Measurements from ENCODE around the gene FAM186B. TPM values are rescaled to one million over a fixed set of nuclear protein-coding genes. Genes with fewer than 3 reads are reported as not detected.
A peak's percentile ranks its signal among the peaks of the same experiment; 100 is the strongest.

The FAM186B gene
- total RNA-seq, 1 experiment from 2014 or later: 0.39 TPM

- CTCF ChIA-PET: interaction anchor here (0.6 to 7.8 kb wide), 10 partner anchors 16 to 412 kb away, joined by 3 to 99 read pairs (median 6); partner anchors contain the start of genes DNAJC22 and TMBIM6
- H3K9me3 Mint-ChIP-seq: no peaks in the 10 kb centered on the region
- peaks cover 3% of the 10 kb centered on the region; the same call in 1 of the 2 replicates for H3K4me1 Mint-ChIP-seq
- H3K27me3 Mint-ChIP-seq (ENCODE audit: low read depth): peaks cover 61% of the 10 kb centered on the region
- POLR2A ChIA-PET: no interaction called here
- H3K4me3 Mint-ChIP-seq: no peak overlapping the region
- DNase-seq (ENCODE audit: low spot score) (no peak), ATAC-seq (no peak)
- no peaks in the 10 kb centered on the region for H3K36me3 Mint-ChIP-seq
- H3K27ac Mint-ChIP-seq: no peak overlapping the region
- TF ChIP-seq EMX1 (CRISPR knock-in tag; IDR thresholded peaks at IDR 0.05) (no peak), E2F4 (CRISPR knock-in tag; IDR thresholded peaks at IDR 0.05; ENCODE audit: borderline replicate concordance, low read depth) (no peak)
Observed at GRCh38 chr12:49550693-49551252, 54.7 kb downstream of the FAM186B start.

DNA sequence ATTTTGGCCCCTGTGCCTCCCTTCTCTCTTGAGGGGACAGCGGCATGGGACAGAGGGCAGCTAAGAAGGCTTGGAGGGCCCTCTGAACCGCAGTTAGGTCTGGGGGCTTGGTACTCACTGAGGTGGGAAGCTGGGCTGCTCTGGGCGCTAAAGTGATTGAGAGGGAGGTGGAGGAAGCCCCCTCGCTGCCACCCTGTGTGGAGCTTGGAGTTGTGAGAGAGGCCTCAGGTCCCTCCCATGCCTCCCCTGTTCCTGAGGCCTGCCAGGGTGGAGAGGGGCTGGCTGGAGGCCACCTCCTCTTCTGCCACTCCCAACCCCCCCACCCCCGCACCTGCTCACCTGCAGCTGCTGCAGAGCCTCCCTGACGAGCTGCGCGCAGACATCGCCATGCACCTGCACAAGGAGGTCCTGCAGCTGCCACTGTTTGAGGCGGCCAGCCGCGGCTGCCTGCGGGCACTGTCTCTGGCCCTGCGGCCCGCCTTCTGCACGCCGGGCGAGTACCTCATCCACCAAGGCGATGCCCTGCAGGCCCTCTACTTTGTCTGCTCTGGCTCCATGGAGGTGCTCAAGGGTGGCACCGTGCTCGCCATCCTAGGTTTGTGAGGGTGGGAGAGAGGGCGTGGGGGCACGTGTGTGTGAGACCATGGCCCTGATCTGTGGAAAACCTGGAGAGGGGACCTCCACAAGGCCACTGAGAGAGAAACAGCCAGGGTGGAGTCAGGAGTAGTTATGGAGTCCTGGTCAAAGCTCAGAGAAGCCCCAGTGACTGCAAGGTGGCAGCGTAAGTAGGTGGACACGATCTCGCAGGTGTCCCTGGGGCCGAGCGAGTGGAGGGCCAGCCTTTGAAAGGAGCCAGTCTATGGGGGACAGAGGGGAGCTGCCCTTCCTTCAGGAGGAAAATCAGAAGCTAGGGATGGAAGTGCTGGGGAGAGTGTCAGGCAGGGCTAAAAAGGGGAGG is 55.4 kb downstream of the FAM186B start:
- ChIA-PET POLR2A (no interaction called here), CTCF (interaction anchor here (0.6 to 7.8 kb wide), 13 partner anchors 15 to 412 kb away, joined by 3 to 99 read pairs (median 5); partner anchors contain the start of genes DNAJC22 and TMBIM6)
- no peak for DNase-seq (ENCODE audit: low spot score)
- Mint-ChIP-seq H3K27me3 (ENCODE audit: low read depth) (peaks cover 69% of the 10 kb centered on the region), H3K4me3 (no peak overlapping the region), H3K4me1 (peaks cover 5% of the 10 kb centered on the region), H3K36me3 (no peaks in the 10 kb centered on the region), H3K9me3 (no peaks in the 10 kb centered on the region), H3K27ac (no peak overlapping the region)
- TF ChIP-seq, protein P1, sequence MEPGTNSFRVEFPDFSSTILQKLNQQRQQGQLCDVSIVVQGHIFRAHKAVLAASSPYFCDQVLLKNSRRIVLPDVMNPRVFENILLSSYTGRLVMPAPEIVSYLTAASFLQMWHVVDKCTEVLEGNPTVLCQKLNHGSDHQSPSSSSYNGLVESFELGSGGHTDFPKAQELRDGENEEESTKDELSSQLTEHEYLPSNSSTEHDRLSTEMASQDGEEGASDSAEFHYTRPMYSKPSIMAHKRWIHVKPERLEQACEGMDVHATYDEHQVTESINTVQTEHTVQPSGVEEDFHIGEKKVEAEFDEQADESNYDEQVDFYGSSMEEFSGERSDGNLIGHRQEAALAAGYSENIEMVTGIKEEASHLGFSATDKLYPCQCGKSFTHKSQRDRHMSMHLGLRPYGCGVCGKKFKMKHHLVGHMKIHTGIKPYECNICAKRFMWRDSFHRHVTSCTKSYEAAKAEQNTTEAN (CRISPR knock-in tag; IDR thresholded peaks at IDR 0.05): 0 out of 2 replicates have a peak, but pooled peaks have one; percentile 33
- TF ChIP-seq SMAD3 (CRISPR knock-in tag; IDR thresholded peaks at IDR 0.05; ENCODE audit: borderline replicate concordance): no peak
- ATAC-seq: no peak

DNA sequence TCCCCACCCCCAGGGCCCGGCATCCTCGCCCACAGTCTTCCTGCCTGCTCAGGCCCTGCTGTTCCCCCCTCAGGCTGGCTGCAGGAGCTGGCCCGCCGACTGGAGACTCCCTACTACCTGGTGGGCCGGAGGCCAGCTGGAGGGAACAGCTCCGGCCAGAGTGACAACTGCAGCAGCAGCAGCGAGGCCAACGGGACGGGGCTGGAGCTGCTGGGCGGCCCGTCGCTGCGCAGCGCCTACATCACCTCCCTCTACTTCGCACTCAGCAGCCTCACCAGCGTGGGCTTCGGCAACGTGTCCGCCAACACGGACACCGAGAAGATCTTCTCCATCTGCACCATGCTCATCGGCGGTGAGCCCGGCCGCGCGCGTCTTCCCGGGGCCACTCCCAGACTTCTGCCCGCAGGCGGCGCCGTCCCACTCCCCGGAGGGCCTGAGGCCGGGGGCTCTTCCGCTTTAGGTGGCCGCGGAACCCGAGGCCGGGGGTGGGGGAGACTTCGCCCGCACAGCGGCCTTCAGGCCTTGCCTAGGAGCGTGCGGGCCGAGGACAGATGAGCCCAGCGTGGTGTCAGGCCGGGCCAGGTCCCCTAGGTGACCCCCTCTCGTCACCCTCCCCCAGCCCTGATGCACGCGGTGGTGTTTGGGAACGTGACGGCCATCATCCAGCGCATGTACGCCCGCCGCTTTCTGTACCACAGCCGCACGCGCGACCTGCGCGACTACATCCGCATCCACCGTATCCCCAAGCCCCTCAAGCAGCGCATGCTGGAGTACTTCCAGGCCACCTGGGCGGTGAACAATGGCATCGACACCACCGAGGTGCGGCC is 56.4 kb downstream of the FAM186B start:
- Mint-ChIP-seq H3K4me1 (peaks cover 15% of the 10 kb centered on the region), H3K9me3 (no peaks in the 10 kb centered on the region), H3K27me3 (ENCODE audit: low read depth) (peaks cover 78% of the 10 kb centered on the region), H3K36me3 (no peaks in the 10 kb centered on the region), H3K4me3 (peak overlapping the region; percentile 64), H3K27ac (no peak overlapping the region)
- CTCF ChIA-PET: interaction anchor here (0.6 to 7.8 kb wide), 14 partner anchors 10 to 254 kb away, joined by 3 to 99 read pairs (median 4); partner anchors contain the start of genes DNAJC22, KCNH3, PRPF40B and PRPH
- peak; percentile 56 for DNase-seq (ENCODE audit: low spot score)
- peak; percentile 55 for ATAC-seq
- POLR2A ChIA-PET: no interaction called here
- TF ChIP-seq, protein P2, sequence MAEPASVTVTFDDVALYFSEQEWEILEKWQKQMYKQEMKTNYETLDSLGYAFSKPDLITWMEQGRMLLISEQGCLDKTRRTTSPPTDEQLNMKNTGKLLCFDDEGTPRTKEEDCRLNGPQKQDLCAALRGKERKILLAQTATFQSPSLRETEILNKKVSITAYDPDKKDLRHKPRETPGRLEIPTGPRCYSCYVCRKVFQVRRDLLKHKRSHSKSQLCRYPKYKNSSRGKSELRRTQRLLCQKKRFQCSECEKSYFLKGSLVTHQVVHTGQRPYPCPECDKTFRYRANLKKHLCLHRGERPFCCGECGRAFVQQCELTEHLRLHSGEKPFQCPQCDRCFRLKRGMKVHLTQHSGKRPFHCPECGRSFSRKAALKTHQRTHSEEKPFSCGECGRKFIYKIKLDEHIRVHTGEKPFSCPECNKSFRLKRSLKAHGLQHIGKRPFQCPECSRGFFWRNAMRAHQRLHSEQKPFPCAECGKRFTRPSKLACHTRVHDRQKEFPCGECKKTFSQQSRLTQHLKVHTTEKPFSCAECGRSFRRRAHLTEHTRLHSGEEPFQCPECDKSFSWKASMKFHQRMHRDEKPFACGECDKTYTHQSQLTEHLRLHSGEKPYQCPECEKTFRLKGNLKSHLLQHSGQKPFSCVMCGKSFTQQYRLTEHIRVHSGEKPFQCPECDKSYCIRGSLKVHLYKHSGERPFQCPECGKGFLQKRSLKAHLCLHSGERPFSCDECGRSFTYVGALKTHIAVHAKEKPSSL (CRISPR knock-in tag; conservative IDR thresholded peaks at IDR 0.05): no peak
- TF ChIP-seq ZNF423 (CRISPR knock-in tag; IDR thresholded peaks at IDR 0.05) (no peak), HMGA2 (CRISPR knock-in tag; IDR thresholded peaks at IDR 0.05) (no peak), SMAD3 (CRISPR knock-in tag; IDR thresholded peaks at IDR 0.05; ENCODE audit: borderline replicate concordance) (no peak), IRF2 (CRISPR knock-in tag; IDR thresholded peaks at IDR 0.05; ENCODE audit: borderline replicate concordance, low read depth) (no peak), TP53 (CRISPR knock-in tag; IDR thresholded peaks at IDR 0.05) (no peak), NR2C2 (CRISPR knock-in tag; IDR thresholded peaks at IDR 0.05) (no peak), CBFB (CRISPR knock-in tag; IDR thresholded peaks at IDR 0.05; ENCODE audit: low read depth) (no peak), ZNF317 (CRISPR knock-in tag; IDR thresholded peaks at IDR 0.05; ENCODE audit: borderline replicate concordance, low read depth) (no peak), JAZF1 (CRISPR knock-in tag; IDR thresholded peaks at IDR 0.05) (no peak), ZNF671 (CRISPR knock-in tag; IDR thresholded peaks at IDR 0.05) (no peak), SMAD4 (CRISPR knock-in tag; IDR thresholded peaks at IDR 0.05) (no peak), CREB1 (CRISPR knock-in tag; IDR thresholded peaks at IDR 0.05) (no peak), FOXJ3 (CRISPR knock-in tag; IDR thresholded peaks at IDR 0.05; ENCODE audit: borderline replicate concordance) (no peak), ESRRA (CRISPR knock-in tag; IDR thresholded peaks at IDR 0.05; ENCODE audit: borderline replicate concordance) (no peak), ZNF396 (CRISPR knock-in tag; IDR thresholded peaks at IDR 0.05; ENCODE audit: borderline replicate concordance) (no peak)
- TF ChIP-seq, protein P3, sequence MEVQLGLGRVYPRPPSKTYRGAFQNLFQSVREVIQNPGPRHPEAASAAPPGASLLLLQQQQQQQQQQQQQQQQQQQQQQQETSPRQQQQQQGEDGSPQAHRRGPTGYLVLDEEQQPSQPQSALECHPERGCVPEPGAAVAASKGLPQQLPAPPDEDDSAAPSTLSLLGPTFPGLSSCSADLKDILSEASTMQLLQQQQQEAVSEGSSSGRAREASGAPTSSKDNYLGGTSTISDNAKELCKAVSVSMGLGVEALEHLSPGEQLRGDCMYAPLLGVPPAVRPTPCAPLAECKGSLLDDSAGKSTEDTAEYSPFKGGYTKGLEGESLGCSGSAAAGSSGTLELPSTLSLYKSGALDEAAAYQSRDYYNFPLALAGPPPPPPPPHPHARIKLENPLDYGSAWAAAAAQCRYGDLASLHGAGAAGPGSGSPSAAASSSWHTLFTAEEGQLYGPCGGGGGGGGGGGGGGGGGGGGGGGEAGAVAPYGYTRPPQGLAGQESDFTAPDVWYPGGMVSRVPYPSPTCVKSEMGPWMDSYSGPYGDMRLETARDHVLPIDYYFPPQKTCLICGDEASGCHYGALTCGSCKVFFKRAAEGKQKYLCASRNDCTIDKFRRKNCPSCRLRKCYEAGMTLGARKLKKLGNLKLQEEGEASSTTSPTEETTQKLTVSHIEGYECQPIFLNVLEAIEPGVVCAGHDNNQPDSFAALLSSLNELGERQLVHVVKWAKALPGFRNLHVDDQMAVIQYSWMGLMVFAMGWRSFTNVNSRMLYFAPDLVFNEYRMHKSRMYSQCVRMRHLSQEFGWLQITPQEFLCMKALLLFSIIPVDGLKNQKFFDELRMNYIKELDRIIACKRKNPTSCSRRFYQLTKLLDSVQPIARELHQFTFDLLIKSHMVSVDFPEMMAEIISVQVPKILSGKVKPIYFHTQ (CRISPR knock-in tag; IDR thresholded peaks at IDR 0.05): no peak

All from WTC11 (cell line).